Measurements from ENCODE around the gene NOL4L. TPM values are rescaled to one million over a fixed set of nuclear protein-coding genes. Genes with fewer than 3 reads are reported as not detected.

NOL4L gene
- polyA plus RNA-seq, 3 donors = 1.1 to 30.9 (median 2.8) TPM

GRCh38 chr20:32440758-32441078 is 144.4 kb downstream of the NOL4L start:
- H3K4me3 ChIP-seq (replicated peaks in 1 of 3; ENCODE audit: low read depth in 2 of 3, low read length in 3 of 3) = no peak overlapping the region
- H3K27ac ChIP-seq (ENCODE audit: low read depth in 1 of 2, low read length in 2 of 2) = no peak overlapping the region
- H3K4me1 Mint-ChIP-seq = peaks cover 2% of the 10 kb centered on the region
- no peaks in the 10 kb centered on the region for H3K79me2 ChIP-seq (ENCODE audit: insufficient read depth, low read length)
- intact Hi-C loops (cut with micrococcal nuclease) = no loop called here
- no peaks in the 10 kb centered on the region for H3K4me1 ChIP-seq (ENCODE audit: control insufficient read depth in 1 of 2, insufficient read depth in 2 of 2, low read length in 2 of 2)
- no peak for DNase-seq
- H3K9me3 Mint-ChIP-seq = no peaks in the 10 kb centered on the region
- H3K9me3 ChIP-seq (replicated peaks in 1 of 2; ENCODE audit: control insufficient read depth in 1 of 2, insufficient read depth in 1 of 2, low read length in 2 of 2) = no peaks in the 10 kb centered on the region
- no peak overlapping the region for H2AFZ ChIP-seq (ENCODE audit: insufficient read depth, low read depth, low read length, poor library complexity, severe bottlenecking)
- H3K36me3 Mint-ChIP-seq = peaks cover 61 to 64% of the 10 kb centered on the region in 2 donors
- no peak overlapping the region for H3K4me3 Mint-ChIP-seq
- no peak overlapping the region for H3K4me2 ChIP-seq (replicated peaks; ENCODE audit: extremely low read depth, low read length, poor library complexity, severe bottlenecking)
- H3K27me3 Mint-ChIP-seq (ENCODE audit: low read depth in 3 of 3) = no peaks in the 10 kb centered on the region
- H3K27me3 ChIP-seq (ENCODE audit: control insufficient read depth in 2 of 2, insufficient read depth in 2 of 2, low read length in 2 of 2) = no peaks in the 10 kb centered on the region
- H3K27ac Mint-ChIP-seq = no peak overlapping the region
- no peak for TF ChIP-seq CTCF (IDR thresholded peaks at IDR 0.05)
- peaks cover 44 to 96% of the 10 kb centered on the region in 2 donors for H3K36me3 ChIP-seq (replicated peaks in 1 of 2; ENCODE audit: control insufficient read depth in 1 of 2, insufficient read depth in 2 of 2, low read length in 2 of 2)
- H4K20me1 ChIP-seq (ENCODE audit: insufficient read depth, low read length) = no peaks in the 10 kb centered on the region
- WGBS (ENCODE audit: insufficient coverage) = no CpG with 5 or more reads among the region's 4 CpGs
- H3K9ac ChIP-seq (ENCODE audit: insufficient read depth, low read length, poor library complexity, severe bottlenecking) = no peak overlapping the region

GRCh38 chr20:32440069-32440757 is 144.9 kb downstream of the NOL4L start:
- no peak overlapping the region for H2AFZ ChIP-seq (ENCODE audit: insufficient read depth, low read depth, low read length, poor library complexity, severe bottlenecking)
- no peaks in the 10 kb centered on the region for H3K79me2 ChIP-seq (ENCODE audit: insufficient read depth, low read length)
- TF ChIP-seq CTCF (IDR thresholded peaks at IDR 0.05) = no peak
- H3K4me3 Mint-ChIP-seq = no peak overlapping the region
- no peak overlapping the region for H3K4me3 ChIP-seq (replicated peaks in 1 of 3; ENCODE audit: low read depth in 2 of 3, low read length in 3 of 3)
- no peaks in the 10 kb centered on the region for H3K27me3 Mint-ChIP-seq (ENCODE audit: low read depth in 3 of 3)
- 85% methylated on average over 4 of the region's 6 CpGs for WGBS (ENCODE audit: insufficient coverage)
- H3K4me1 Mint-ChIP-seq = no peaks in the 10 kb centered on the region
- intact Hi-C loops (cut with micrococcal nuclease) = no loop called here
- H3K4me2 ChIP-seq (replicated peaks; ENCODE audit: extremely low read depth, low read length, poor library complexity, severe bottlenecking) = no peak overlapping the region
- H3K4me1 ChIP-seq (ENCODE audit: control insufficient read depth in 1 of 2, insufficient read depth in 2 of 2, low read length in 2 of 2) = no peaks in the 10 kb centered on the region
- peaks cover 61 to 64% of the 10 kb centered on the region in 2 donors for H3K36me3 Mint-ChIP-seq
- H3K9me3 ChIP-seq (replicated peaks in 1 of 2; ENCODE audit: control insufficient read depth in 1 of 2, insufficient read depth in 1 of 2, low read length in 2 of 2) = no peaks in the 10 kb centered on the region
- no peaks in the 10 kb centered on the region for H3K27me3 ChIP-seq (ENCODE audit: control insufficient read depth in 2 of 2, insufficient read depth in 2 of 2, low read length in 2 of 2)
- DNase-seq = no peak
- H3K27ac Mint-ChIP-seq = no peak overlapping the region
- H3K27ac ChIP-seq (ENCODE audit: low read depth in 1 of 2, low read length in 2 of 2) = no peak overlapping the region
- no peaks in the 10 kb centered on the region for H4K20me1 ChIP-seq (ENCODE audit: insufficient read depth, low read length)
- peaks cover 49 to 96% of the 10 kb centered on the region in 2 donors for H3K36me3 ChIP-seq (replicated peaks in 1 of 2; ENCODE audit: control insufficient read depth in 1 of 2, insufficient read depth in 2 of 2, low read length in 2 of 2)
- no peaks in the 10 kb centered on the region for H3K9me3 Mint-ChIP-seq
- no peak overlapping the region for H3K9ac ChIP-seq (ENCODE audit: insufficient read depth, low read length, poor library complexity, severe bottlenecking)

Measured in CD14-positive monocyte (primary cell).